Left kidney (tissue), 2 donors: Measurements from ENCODE around the gene ATP1A4. TPM values are rescaled to one million over a fixed set of nuclear protein-coding genes. Genes with fewer than 3 reads are reported as not detected.

ENCODE experiments used
- DNase-seq: peaks from one replicate; pipeline ENCODE4 v3.0.0-alpha.2; 2013
- polyA plus RNA-seq: library from polyadenylated mRNA; unstranded; fragments of 120-200 nt; gene quantifications from one replicate; pipeline ENCODE4 v1.2.1, GENCODE V29; 2013; ENCODE audit not compliant: insufficient read length

The ATP1A4 gene
- polyA plus RNA-seq, 1 donor = 0.15 TPM

DNA sequence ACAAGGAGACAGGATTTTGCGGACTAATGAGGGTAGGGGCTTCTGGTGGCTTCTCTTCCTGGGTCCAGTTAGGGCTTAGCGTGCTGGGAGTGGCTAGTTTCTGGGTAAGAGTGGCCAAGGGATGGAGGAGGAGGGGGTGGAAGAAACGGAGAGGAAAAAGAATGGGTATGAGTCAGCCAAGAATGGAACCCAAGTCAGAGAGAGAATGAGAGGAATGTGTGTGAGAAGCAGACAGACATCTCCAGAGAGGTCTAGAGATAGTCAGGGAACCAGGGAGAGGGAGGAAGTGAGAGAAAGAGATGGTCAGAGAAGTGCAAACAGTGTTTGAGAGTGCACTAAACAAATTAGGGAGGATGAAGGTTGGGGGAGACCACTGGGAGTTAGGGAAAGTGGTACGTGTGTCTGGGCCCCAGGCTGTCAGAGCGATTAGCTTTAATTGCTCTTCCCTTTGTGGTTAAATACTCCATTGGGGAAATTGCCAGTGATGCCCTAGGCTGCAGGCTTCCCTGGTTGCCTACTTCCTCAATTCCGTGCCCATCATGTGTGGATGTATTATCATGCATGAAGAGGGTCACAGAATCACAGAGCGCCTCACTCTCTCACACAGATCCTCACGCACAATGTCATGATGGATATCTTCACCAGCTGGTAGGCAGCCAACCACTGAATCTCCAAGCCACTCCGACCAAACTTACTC is 55.2 kb downstream of the ATP1A4 start:
- DNase-seq = no peak

DNA sequence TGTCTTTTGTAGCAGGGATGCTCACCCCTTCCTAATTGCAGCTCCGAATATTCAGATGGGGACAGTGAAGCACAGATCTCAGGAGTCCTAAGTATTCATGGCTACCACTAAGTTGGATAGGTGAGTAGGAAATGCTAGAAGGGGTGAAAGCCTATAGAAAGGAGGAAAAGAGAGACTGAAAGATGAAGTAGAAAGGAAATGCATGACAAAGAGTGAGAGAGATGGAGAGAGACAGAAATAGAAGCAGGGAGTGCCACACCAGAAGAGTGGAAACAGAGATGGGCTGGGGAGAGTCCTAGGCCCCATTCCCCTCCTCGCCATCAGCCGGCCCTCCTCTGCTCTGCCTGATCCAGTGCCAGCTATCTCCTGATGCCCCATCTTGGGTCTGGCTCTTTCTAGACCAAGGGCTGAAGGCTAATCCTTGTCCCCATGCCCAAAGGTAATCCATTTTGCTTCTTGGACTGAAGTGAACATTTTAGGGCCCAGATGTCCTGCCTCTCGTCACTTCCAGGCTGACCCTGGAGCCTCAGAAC is 55.8 kb downstream of the ATP1A4 start:
- no peak for DNase-seq

GRCh38 chr1:160207771-160208556 is 56.6 kb downstream of the ATP1A4 start:
- DNase-seq = no peak

- no peak for DNase-seq
Observed at GRCh38 chr1:160208557-160209320, 57.3 kb downstream of the ATP1A4 start.

- no peak for DNase-seq
Observed at GRCh38 chr1:160209321-160210046, 58.1 kb downstream of the ATP1A4 start.

DNA sequence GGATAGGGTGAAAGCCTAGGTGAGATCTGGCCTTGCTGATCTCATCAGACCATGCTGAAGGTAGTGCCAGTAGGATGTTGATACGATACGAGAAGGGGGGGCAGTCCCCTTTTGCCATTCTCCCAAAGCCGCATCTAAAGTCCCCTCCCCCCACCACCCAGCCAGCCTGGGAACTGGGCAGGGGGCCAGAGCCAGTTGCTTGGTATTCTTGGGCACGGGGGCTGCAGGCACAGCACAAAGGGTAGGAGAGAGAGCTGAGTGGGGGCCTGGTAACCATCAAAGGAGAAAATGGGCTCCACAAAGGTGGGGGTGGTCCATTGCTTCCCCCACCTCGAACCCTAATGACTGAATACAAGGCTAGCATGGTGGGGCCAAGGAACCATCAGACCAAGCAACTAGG is 59.2 kb downstream of the ATP1A4 start:
- no peak for DNase-seq

DNA sequence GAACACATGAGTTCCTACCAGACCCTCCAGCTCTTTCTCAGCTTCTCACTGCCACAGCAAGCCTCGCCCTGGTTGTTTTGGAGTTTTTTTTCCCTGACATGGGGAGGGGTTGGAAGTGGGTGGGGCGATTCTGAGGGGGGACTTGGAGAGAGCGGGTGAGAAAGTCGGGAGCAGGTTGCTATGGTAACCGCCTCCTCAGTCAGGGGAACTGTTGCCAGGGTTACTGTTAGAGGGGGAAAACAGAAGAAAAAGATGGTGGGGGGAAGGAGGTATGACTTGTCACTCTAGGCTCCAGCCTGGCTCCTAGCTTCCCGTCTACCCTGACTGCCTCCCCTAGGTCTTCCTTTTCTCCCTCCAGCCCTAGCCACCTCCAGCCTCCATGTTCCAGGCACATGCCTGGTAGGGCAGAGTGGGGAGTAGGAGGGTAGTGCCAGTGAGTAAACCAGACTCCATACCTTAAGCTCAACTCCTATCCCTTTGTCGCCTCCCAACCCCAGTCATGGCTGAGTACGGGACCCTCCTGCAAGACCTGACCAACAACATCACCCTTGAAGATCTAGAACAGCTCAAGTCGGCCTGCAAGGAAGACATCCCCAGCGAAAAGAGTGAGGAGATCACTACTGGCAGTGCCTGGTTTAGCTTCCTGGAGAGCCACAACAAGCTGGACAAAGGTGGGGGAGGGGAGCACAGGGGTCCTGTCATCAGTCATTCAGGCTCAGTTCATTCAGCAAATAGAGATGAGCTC is 59.8 kb downstream of the ATP1A4 start:
- DNase-seq = no peak

GRCh38 chr1:160214481-160215140 is 63.2 kb downstream of the ATP1A4 start:
- no peak for DNase-seq

GRCh38 chr1:160216301-160216700 is 64.9 kb downstream of the ATP1A4 start:
- DNase-seq = no peak

- no peak for DNase-seq
Observed at GRCh38 chr1:160217481-160218051, 66.2 kb downstream of the ATP1A4 start.

GRCh38 chr1:160219062-160219929 is 67.9 kb downstream of the ATP1A4 start:
- DNase-seq = peak; percentile 42

DNA sequence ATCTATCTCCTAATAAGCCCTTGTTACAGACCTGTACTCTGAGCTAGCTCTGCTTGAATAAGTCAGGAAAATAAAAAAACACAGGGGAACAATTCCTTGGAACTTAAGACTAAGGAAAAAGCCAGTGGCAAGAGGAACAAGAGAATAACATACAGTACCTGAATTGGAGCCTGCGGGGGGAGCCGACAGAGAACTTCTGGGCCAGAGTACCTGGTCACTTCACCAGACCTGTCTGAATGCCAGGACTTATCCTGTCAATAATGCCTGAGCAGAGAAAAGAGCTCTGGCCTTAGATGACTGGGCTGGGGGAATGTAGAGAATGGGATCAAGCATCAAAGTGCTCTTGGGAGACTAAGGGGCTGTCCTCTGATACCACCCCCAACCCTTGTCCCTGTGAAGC is 68.9 kb downstream of the ATP1A4 start:
- DNase-seq = no peak

GRCh38 chr1:160221089-160221488 is 69.7 kb downstream of the ATP1A4 start:
- no peak for DNase-seq

DNA sequence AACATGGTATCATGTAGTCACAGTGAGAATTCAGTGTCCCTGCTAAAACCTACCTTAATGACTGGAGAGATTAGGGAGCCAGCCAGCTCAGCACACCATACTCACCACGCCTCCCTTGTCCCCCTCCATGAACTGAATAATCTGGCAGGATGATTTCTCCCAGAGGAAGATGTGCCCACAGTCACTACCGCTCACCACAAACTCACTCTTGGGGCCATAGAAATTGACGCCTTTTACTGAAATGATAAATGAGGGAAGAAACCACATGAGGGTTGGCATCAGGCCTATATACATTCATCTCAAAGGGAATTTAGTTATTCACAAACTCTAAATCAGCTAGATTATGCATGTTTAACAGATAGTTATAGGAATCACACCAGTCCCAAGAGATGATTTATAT is 71.1 kb downstream of the ATP1A4 start:
- DNase-seq = no peak

- no peak for DNase-seq
Observed at GRCh38 chr1:160224606-160225005, 73.2 kb downstream of the ATP1A4 start.

- DNase-seq = no peak
Observed at GRCh38 chr1:160225345-160225744, 73.9 kb downstream of the ATP1A4 start.

DNA sequence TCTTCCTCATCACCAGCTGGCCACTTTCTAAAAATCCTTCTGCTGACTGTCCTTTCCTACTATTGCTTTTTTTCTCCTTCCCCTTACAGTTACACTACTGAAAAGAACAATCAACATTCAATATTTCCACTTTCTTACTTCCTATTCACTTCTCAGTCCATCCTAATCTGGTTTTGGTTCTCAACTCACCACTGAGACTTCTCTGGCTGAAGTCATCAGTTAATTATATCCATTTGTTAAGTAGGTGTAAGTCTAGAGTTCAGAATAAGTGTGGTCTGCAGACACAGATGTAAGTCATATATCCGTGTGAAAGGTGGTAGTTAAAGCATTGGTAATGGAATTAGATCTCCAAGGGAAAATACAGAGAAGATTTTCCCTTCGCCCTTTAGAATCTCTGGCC is 75.2 kb downstream of the ATP1A4 start:
- no peak for DNase-seq

GRCh38 chr1:160227034-160227433 is 75.6 kb downstream of the ATP1A4 start:
- no peak for DNase-seq

DNA sequence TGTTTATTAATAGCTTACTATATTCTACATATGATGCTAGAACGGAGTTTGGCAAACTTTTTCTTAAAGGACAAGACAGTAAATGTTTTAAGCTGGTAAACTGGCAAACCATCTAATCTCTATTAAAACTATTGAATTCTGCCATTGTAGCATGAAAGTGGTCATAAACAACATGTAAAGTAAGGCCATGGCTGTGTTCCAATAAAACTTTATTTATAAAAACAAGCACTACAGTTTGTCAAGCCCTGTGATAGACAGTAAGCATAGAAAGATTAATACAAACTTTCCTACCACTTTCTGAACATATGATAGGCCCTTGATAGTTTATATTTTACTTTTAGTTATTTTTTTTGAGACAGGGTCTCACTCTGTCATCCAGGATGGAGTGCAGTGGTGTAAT is 76.2 kb downstream of the ATP1A4 start:
- DNase-seq = no peak
